GM18907 (cell line): ENCODE measurements around the gene PDLIM1.

ENCODE experiments used
- ATAC-seq: cut with Tn5 transposase; IDR thresholded peaks from one replicate; pipeline ENCODE4 v1.9.1; 2021; ENCODE audit warnings: mild to moderate bottlenecking, moderate library complexity; ENCODE audit not compliant: unreplicated experiment

The PDLIM1 gene

DNA sequence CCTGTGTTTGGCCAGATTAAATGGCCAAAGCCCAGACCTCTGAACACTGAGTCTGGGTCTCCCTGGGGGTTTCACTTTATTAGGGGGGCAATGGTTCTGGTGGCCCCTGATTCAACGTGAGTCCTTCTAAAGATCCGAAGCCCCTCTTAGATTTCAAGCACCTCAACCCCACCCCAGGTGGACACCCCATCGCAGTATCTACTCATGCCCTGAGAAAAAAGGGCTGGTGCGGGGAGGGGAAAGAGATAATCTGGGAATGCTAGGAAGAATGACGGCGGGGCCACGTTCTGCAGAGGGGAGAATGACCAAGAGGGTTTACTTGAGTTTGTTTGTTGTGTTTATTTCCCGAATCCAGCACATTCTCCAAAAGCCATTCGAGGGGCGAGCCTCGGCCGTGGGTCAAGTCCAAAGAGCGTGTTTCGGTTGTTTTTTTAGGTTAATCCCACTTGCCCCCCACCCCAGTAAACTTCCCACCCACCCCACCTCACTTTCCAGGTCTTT lies 832 bp downstream of the PDLIM1 start:
- ATAC-seq = no peak

DNA sequence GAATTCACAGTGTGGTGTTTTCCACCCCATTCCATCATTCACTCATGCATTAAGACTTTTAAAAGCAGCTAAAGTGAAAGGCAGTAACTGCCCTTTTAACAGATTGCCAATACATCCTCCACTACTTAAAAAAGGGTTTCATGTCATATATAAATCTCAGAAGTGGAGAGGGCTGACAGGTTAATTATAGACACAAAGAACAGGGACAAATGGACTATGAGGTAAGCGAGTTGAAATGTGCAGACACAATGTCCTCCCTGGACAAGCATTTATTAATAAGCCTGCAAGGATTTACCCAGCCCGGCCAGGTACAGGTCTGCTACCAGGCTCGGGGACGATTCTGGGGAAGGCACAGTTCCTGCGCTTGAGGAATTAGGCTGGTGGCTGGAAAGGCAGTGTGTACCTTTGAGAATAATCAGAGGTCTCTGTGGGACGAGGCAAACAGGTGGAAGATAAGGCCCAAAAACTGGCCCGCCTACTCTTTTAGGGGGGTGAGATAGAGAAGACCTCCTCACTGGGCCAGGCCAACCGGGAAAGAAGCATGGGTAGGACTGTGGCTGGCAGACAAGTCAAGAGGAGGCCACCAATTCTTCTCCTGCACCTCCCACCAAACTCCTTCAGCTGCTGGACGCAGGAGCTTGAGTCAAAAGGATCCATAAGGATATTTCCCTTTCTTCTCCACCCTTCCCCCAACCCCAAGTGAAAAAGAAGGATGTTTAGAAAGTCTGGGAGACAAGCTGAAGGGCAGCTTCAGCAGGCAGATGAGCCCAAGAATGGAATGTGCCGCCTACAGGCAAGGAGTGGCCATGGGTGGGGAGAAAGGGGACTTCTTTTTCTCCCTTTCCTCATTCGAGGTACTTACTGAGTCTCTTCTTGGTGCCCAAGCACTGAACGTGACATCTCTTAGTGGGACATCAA lies 1.5 kb downstream of the PDLIM1 start:
- no peak for ATAC-seq

DNA sequence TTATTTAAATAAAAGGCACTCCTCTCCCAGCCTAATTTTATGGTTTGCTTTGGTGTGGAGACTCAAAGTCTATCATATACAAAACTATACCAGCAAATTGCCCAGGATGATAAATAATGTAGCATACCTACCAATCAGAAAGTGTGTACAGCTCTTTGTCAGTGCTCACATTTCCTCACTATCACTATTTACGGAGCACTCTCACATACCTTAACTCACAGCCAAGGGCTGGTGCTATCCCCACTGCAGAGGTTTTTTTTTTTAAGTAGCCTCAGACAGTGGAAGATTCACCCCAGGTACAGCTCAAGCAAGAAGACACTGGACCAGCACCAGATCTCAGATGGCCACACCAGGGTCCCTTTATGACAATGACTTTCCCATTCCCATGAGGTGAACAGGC lies 2.5 kb downstream of the PDLIM1 start:
- ATAC-seq = no peak

DNA sequence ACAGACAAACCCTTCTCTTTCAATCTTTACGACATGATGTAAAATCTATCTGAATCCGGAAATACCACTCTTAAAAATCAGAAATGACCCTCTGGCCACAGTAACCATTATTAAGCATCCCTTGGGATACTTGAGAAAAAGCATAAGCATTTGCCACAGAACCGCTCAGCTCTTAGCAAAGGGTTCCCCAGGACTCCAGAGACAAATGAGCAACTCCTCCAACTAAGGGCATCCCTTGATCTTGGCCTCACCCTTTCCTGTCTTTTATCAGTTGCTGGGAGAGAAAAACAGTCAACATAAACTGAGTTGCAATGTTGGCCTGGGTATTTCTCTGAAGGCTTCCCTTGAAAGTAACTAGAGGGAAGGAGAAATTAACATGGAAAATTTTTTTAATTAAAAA lies 3.5 kb downstream of the PDLIM1 start:
- ATAC-seq = no peak

DNA sequence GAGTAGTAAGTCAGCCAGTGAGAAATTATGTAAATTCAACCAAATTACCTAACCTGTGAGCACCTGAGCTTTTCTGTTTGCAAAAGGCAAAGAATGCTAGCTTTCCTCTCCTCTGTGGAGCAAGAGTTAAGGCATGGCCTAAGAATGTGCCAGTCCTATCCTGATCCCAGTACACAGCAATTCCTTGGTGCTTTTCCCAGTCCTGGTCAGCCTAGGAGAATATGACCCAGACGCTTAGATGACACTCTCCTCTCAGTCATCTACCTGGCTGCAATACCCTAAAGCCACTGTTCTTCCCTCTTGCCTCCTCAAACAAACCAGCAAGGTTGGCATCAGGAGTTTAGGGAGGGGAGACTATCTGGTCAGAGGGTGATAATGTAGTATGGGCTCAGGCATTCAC lies 4.1 kb downstream of the PDLIM1 start:
- no peak for ATAC-seq

DNA sequence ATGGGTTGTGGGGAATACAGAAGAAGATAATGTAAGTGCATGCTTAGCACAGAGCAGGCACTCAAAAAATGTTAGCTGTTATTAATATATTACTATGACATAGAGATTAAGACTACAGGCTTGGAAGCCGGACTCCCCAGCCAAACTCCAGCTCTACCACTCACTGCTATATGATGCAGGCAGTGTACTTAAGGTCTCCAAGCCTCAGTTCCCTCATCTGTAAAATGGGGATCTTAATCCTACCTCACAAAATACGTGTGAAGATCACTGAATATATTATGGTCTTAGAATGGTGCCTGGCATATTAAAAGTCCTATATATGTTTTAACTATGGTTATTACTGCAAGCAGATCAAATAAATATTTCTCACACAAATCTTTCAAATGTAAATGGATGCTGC lies 5.2 kb downstream of the PDLIM1 start:
- no peak for ATAC-seq

DNA sequence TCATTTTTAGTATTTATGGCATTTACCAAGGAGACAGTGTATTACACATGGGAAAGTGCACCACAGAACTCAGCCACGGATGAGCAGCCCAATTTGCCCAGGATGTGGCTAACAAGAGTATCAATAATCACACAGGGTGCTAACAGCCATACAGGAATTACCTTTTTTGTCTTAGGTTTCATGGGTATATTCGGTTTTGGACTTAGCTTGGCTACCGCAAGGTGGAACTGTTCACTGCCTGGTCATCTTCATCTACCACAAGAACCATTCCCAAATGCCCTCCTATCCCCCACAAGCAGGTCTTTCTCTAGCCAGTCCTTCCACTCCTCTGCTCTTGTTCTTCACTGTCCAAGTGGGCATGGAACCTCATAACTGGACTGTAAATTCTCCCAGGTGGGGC lies 6.0 kb downstream of the PDLIM1 start:
- ATAC-seq = no peak

DNA sequence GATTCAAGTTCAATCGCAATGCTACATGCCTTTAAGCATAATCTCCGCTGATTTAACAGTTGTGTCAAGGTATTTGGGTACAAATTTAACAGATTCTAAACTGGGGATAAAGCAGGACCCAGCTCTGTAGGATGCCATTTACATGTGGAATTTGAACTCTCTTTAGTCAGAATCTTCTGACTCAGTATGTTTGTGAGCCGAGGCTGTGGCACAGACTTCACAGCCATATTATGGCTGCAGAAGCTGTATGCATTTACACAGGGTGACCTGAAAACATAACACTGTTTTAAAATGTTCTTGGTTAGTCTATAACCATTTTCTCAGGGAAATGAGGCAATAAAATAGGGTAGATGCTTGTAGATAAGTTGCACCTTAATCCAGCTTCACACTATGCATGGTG lies 8.7 kb downstream of the PDLIM1 start:
- no peak for ATAC-seq

DNA sequence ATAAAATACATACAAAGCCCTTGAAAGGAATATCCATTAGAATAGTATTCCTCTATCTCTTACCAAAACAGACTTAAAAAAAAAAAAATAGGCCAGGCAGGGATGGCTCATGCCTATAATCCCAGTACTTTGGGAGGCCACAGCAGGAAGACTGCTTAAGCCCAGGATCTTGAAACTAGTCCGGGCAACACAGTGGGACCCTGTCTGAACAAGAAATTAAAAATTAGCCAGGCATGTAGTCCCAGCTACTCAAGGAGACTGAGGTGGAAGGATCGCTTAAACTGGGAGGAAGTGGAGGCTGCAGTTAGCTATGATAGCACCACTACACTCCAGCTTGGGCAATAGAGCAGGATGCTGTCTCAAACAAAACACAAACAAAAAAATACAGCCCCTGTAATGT lies 9.6 kb downstream of the PDLIM1 start:
- ATAC-seq = no peak

DNA sequence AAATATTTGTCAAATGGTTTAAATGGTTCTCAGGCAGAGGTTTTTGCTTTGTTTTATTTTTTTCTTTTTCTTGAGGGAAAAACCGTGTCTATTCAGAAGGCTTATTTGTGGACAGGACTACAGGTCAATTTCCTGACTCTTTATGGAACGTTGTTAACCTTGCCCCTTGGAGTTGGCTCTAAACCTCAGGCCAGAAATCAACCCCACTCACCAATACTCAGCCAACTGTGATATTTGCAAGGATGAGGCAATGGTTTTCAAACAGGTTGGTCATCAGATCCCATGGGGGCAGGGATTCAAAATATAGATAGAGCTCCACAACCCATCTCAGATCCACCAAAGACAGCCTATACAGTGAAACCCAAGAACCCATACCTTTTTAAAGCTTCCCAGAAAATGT lies 10.2 kb downstream of the PDLIM1 start:
- no peak for ATAC-seq

DNA sequence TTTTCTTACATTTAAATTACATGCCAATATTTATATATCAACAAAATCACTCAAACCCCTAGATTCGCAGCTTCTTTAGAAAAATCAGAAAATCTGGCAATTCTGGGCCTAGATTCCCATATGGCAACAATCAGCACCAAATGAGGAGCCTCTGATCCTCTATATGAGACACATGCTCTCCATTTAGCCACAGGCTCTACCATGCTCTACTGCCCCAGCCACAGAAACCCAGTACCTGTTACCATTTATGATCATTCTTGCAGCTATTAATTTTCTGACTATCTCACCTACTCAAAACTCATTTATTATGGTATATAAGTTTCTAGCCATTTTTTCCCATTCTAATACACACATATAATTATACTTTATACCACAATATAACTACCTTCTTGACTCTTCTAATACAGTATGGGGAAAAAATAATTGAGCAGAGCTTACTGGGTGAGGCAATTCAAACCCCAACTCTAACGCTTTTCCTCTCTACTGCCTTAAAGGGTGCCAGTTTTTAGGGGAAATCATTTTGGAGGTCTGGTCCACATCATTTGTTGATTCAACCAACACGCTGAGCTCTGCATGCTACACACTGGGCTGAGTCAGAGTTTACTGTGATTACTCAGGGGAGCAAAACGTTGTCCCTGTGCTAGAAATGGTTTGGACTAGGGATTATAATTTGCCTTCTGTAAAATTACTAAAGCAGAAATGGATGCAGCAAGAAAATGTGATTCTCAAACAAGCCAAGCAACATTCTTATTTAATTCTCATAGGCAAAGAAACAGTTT lies 11.6 kb downstream of the PDLIM1 start:
- no peak for ATAC-seq

DNA sequence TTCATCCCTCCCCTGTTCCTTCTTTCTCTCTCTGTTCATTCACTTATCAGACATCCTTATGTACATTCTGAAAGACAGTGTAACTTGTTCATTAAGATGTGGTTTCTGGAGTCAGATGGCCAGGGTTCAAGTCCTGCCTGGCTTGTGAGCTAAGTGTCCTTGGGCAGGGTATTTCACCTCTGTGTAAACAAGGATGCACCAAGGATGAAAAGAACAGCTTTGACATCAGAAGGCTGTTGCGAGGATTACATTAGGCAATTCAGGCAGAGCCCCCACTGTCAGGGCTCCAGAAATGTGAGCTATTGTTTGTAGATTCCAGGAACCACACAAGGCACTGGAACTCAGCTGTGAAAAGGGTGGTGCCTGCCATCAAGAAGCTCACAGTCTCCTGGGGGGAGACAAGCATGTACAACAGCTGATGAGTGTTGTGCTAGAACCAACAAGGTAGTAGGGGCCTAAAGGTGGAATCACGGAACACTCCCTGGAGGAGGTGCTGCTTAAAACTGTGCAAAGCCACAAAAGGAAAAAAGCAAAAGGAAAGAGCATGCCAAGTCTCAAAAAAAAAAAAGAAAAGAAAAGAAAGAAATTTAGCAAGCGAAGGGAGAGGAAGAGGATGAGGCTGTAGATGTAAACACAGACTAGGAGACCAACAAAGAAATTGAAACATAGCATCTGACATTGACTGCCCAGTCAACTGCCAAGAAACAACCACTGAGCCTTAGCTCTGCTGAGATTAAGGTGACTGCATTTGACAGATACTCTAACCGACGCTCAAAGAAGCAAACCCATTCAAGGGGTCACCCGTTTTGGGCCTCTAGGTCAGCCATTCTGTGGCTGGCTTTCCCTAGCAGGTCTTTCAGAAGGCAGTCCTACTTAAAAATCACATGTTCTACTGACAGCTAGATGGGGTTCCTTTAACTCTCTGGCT lies 12.5 kb downstream of the PDLIM1 start:
- no peak for ATAC-seq

DNA sequence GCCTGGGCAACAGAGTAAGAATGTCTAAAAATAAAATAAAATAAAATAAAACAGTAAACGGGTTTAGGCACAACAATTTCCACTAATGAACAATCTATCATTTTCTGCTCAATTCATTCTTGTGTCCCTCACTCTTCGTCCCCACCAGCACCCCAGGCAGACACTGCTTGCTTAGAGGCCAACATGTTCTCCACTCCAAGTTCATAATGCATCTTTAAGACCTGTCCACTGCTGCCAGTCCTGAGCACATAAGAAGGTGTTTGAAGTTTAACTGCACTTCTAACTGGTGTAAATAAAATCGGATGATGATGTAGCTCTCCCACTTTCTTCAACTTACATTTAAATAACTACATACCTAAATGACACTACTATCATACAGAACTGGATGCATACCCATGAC lies 13.2 kb downstream of the PDLIM1 start:
- no peak for ATAC-seq

DNA sequence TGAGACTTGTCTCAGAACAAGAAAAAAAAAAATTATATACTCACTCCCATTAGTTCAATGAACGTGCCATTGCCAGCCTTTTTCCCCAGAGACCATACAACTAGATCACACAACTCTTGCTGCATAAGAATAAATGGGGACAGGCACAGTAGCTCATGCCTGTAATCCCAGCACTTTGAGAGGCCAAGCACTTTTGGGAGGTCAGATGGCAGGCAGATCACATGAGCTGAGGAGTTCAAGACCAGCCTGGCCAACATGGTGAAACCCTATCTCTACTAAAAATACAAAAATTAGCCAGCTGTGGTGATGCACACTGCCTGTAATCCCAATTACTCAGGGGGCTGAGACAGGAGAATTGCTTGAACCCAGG lies 13.6 kb downstream of the PDLIM1 start:
- ATAC-seq = no peak

DNA sequence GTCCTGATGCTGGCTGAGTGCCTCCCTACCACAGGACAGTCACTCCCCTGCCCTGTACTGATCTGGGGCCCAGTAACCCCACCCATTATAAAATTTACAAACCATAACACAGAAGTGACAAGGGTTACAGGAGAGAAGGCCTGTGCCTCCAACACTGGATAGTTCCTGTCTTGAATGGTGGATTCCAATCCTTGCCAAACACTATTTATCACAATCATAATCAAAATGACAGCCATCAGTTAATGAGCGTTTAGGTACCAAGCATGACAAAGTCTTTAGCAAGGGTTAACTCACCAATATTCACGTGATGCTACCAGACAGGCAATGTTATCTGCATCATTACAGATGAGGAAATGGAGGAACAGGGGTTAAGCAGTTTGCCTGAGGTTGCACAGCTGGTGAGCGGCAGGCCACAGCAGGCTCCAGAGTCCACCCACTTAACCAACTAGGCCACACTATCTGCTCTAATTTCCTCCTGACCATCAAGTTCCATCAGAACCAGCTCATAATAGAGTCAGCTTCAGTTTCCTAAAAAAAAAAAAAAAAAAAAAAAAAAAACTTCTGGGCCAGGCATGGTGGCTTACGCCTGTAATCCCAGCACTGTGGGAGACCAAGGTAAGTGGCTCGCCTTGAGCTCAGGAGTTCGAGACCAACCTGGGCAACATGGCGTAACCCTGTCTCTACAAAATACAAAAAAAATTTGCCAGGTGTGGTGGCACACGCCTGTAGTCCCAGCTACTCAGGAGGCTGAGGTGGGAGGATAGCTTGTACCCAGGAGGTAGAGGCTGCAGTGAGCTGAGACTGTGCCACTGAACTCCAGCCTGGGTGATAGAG lies 14.2 kb downstream of the PDLIM1 start:
- ATAC-seq = no peak

DNA sequence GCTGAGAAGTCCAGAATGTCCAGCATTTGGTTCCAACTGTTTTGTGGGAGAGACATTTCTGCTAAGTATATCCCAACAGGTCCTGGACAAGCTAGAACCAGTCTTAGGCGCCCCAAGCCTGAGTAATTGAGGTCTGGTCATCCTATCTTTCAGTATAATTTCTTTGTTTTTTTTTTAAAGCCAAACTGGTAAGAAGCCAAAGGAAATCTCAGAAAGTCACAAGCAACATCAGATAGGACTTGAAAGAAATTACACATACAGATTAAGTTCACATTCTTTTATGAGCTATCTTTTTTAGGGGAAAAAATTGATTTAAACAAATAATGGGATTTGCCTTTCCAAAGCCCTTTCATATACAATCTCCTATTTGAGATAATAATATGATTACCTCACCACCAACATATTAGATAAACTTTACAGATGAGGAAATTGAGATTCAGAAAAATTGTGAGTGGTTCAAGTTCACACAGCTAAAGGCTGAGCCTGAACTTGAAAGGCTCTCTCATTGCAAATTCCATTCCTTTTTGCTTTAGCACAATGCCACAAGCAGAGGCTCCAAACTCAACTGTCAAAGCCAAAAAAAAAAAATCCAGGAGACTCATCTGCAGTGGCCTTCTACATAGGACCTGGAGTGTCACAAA lies 15.0 kb downstream of the PDLIM1 start:
- ATAC-seq = no peak

DNA sequence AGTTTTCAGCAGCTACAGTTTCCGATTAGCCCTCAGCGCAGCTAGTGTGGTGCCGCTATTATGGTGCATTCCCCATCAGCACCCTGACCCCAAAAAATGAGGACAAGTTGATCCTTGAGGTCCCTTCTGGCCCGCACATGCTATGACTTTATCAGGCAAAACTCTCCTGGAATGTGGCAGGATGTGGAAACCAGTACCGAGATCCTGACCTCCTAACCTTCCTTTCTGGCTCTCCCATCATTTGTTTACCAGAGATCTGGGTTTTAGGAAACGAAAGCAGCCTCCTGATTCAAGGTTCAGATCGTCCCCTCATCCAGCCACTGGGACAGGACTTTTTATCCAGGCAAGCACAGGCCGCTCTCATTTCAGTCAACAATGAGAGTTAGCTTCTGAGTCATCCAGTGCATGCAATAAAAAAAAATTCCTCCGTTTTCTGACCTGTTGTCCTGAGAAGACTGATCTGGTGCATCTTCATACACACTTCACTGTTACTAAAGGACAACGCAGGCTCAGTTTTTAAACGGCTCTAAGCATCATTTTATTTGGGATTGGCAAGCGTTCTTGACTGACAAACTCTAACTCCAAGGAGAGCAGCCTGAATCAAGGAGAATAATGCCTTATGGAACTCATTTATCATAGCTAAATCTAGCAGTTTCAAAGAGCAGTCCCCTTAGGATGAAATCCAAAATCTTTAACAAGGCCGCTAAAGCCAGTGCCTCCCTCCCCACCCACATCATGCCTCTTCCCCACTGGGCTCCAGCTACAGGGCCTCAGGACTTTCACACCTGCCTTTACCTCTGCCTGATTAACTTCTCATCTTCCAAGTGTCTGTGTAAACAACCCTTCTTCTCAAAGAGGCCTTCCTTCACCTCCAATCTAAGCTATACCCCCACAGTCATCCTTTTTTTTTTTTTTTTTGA lies 17.1 kb downstream of the PDLIM1 start:
- no peak for ATAC-seq

DNA sequence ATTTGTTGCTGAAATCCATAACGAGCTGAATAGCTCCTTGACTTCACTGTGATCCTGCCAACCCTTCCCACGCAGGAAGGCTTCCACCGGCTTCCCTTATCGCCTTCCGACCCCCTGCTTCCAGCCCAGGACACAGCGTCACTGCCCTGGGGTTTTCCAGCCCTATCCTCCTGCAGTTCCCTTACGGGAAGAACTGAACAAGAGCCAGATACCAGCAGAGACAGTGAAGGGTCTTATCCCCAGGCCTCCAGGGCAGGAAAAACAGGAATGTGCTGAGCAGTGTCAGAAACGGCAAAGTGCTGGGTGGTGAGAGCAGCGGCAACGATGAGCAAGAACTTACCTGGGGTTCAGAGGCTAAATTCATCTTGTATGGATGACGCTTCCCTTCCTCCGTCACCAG lies 22.4 kb downstream of the PDLIM1 start:
- ATAC-seq = no peak

DNA sequence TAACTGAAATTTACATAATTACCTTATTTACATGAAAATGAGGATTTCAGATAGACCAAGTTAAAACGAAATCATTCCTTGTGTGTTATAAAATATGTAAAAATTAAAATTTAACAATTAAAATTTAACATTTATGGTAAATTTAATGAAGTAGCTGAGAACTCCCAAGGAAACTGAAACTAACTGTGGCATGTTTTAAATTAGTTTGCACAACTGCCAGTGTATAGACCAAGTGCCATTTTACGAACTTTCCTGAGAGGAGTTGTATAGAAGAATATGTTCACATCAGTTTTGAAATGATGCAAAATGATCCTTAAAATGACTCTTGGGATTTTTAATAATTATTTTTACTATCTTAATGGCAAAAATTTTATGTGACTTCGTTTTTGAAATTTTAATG lies 23.6 kb downstream of the PDLIM1 start:
- ATAC-seq = no peak
